Measurements from ENCODE around the gene MTFR1L.

MTFR1L gene

DNA sequence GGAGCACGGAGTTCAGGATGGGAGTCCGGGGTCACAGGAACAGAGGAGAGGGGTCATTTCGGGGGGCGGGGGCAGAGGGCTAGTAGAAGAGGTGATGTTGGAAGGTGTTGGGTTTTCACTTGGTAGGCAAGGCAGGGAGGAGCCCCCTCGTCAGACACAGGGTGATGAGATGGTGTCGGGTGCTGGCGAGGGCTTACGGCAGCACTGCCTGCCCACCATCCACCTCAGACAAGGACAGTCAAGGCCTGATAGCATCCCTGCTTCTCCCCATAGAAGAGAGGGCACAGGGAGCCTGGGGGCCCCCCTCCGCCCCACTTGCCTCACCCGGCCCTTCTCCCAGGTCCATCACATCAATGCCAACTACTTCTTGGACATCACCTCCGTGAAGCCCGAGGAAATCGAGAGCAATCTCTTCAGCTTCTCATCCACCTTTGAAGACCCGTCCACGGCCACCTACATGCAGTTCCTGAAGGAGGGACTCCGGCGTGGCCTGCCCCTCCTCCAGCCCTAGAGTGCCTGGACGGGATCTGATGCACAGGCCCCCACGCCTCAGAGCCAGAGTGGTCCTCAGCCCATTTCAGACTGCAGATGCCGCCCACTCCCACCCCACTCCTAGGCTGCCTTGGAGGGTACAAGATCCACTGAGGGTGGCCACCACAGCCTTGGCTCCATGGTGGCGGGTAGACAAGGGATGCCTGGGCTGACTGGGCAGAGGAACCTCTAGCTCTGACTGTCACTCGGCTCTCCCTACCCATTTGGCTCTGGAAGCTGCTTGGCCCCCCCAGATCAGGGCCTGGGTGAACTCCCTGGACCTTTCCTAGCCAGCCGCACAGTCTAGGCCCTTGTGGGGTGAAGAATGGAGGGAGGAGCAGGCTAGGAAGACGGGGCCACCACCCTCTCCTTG, 4.3 kb upstream of the MTFR1L start:
- Histone ChIP-seq H3K36me3 (peaks cover 7% of the 10 kb centered on the region), H3K27me3 (ENCODE audit: insufficient read depth, low read depth, severe bottlenecking) (no peaks in the 10 kb centered on the region), H3K4me3 (ENCODE audit: low read depth, low read length) (no peak overlapping the region), H3K9me3 (ENCODE audit: severe bottlenecking) (no peaks in the 10 kb centered on the region), H3K27ac (no peak overlapping the region)
- DNase-seq: no peak
- TF ChIP-seq, protein P1, sequence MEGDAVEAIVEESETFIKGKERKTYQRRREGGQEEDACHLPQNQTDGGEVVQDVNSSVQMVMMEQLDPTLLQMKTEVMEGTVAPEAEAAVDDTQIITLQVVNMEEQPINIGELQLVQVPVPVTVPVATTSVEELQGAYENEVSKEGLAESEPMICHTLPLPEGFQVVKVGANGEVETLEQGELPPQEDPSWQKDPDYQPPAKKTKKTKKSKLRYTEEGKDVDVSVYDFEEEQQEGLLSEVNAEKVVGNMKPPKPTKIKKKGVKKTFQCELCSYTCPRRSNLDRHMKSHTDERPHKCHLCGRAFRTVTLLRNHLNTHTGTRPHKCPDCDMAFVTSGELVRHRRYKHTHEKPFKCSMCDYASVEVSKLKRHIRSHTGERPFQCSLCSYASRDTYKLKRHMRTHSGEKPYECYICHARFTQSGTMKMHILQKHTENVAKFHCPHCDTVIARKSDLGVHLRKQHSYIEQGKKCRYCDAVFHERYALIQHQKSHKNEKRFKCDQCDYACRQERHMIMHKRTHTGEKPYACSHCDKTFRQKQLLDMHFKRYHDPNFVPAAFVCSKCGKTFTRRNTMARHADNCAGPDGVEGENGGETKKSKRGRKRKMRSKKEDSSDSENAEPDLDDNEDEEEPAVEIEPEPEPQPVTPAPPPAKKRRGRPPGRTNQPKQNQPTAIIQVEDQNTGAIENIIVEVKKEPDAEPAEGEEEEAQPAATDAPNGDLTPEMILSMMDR (IDR thresholded peaks at IDR 0.05; ENCODE audit: low read depth, low read length): no peak

DNA sequence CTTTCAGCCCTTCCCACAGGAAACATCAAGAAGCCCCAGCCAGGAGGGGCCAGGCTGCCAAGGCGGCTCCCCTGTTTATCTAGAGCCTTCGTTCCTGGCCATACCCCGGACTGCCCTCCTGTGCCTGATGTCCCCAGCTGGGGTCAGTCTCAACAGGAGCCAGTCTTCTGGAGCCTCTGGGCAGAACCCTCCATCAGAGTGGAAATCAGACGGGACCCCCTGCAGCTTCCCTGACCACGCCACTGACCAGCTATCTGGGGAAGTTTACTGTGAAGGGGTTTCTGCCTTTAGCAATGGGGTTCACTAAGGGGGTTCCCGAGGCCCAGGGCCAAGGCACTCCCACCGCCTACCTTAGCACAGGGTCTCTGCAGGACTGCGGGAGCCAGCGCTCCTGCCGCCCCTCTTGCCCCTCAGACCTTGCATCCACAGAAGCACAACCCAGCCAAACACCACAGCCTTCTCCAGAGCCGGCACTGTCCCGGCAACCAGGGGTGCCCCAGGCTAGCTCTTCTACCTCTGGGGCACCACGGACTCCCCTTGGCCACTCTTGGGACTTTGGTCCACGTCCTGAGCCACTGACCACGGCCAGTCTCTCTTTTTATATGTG, 3.5 kb upstream of the MTFR1L start:
- DNase-seq: no peak
- H3K9me3 ChIP-seq (ENCODE audit: severe bottlenecking): no peaks in the 10 kb centered on the region
- no peak overlapping the region for H3K27ac ChIP-seq
- H3K27me3 ChIP-seq (ENCODE audit: insufficient read depth, low read depth, severe bottlenecking): no peaks in the 10 kb centered on the region
- H3K36me3 ChIP-seq: peaks cover 6% of the 10 kb centered on the region
- H3K4me3 ChIP-seq (ENCODE audit: low read depth, low read length): no peak overlapping the region
- TF ChIP-seq, protein P1 (IDR thresholded peaks at IDR 0.05; ENCODE audit: low read depth, low read length): no peak

DNA sequence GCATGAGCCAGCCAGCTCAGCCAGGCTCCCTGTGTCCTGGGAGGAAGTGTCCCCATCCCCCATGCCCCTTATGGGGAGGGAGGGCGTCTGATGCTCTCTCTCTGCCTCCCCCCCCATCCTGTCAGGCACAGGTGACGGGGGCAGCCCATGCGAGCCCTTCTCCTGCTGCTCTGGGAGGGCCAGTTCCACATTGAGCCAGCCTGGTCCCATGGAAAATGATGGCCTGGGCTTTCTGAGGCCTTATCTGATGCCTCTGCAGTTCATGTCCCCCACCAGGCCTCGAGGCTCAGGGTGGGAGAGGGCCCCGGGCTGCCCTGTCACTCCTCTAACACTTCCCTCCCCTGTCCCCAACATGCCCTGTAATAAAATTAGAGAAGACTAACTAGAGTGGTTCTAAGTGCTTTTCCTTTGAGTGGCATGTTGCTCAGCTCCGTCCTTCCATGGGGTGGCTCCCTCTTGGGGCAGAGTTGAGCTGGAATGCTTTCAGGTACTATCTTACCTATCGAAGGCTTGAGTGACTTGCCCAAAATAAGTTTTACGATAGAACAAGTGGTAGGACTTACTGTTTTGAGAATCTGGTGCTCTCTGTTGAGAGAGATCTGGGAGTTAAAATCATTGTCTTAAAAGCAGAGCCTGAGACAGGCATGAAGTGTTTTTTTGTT, 1.8 kb upstream of the MTFR1L start:
- no peak overlapping the region for H3K4me3 ChIP-seq (ENCODE audit: low read depth, low read length)
- no peaks in the 10 kb centered on the region for H3K27me3 ChIP-seq (ENCODE audit: insufficient read depth, low read depth, severe bottlenecking)
- peaks cover 6% of the 10 kb centered on the region for H3K36me3 ChIP-seq
- H3K9me3 ChIP-seq (ENCODE audit: severe bottlenecking): no peaks in the 10 kb centered on the region
- DNase-seq: peak; percentile 54
- H3K27ac ChIP-seq: peak overlapping the region; percentile 56
- TF ChIP-seq, protein P1 (IDR thresholded peaks at IDR 0.05; ENCODE audit: low read depth, low read length): peak; percentile 33; the same call in 1 of the 2 replicates

DNA sequence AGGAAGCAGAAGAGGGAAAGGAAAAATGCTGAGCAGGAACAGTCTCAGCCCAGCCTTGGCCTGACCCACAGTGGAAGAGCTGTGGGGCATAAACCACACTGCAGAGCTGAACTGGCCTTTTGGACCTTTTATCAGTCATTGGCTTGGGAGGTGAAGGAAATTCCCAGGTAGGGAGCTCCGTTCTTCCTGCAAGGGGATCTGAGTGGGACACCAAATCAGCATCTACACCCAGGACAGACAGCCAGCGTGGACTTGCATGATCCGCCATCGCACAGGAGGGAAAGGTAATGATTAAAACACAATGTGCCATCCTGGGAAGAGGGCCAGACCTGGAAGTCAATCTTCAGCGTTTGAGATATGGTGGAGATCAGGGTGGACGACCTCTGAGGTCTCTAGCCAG, 1.2 kb upstream of the MTFR1L start:
- Histone ChIP-seq H3K9me3 (ENCODE audit: severe bottlenecking) (no peaks in the 10 kb centered on the region), H3K4me3 (ENCODE audit: low read depth, low read length) (no peak overlapping the region), H3K36me3 (peaks cover 6% of the 10 kb centered on the region), H3K27ac (no peak overlapping the region), H3K27me3 (ENCODE audit: insufficient read depth, low read depth, severe bottlenecking) (no peaks in the 10 kb centered on the region)
- TF ChIP-seq, protein P1 (IDR thresholded peaks at IDR 0.05; ENCODE audit: low read depth, low read length): no peak
- no peak for DNase-seq

DNA sequence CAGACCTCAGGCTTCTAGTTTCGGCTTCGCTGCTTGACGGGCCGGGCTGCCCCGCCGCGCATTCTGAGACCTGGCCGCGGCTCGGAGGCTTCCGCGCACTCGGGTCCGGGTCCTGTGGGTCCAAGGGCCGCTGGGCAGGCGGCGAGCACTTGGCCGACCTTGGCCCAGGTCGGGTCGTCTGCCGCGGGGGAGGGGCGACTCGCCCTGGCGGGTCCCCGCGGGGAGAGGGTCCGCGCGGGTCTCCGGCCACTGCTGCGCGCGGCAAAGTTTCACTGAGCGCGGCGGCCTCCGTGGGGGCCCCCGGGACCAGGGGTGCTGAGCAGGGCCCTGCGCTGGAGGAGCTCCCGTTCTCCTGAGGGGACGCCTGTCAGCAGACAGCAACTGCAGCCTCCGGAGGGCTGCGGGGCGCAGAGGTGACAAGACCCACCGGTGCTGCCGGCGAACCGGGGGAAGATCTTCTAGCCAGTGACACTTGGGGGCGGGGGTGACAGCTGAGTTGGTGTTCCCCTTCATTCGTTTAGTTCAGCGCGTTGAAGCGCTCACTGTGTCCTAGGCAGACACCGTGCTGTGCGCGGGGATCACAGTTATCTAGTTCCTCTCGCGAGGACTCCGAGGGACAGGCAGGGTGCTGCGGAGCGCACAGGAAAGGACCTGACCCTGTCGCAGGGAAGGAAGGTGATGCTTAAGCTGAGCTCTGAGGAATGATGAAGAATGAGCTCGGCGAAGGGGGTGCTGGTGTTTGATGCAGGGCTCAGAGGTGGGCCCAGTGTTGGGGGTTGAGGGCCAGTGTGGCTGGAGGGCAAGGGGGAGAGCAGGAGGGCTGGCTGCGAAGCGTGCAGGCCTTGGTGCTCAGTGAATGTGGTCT, 725 bp downstream of the MTFR1L start:
- DNase-seq: peak; percentile 57

More for the DNA sequence above, 725 bp downstream of the MTFR1L start:
- Histone ChIP-seq H3K27ac (peak overlapping the region; percentile 73), H3K9me3 (ENCODE audit: severe bottlenecking) (no peaks in the 10 kb centered on the region), H3K27me3 (ENCODE audit: insufficient read depth, low read depth, severe bottlenecking) (no peaks in the 10 kb centered on the region), H3K36me3 (peaks cover 3% of the 10 kb centered on the region), H3K4me3 (ENCODE audit: low read depth, low read length) (peak overlapping the region; percentile 63)
- TF ChIP-seq, protein P1 (IDR thresholded peaks at IDR 0.05; ENCODE audit: low read depth, low read length): no peak
